ENCODE data around the gene ALPL. TPM values are rescaled to one million over a fixed set of nuclear protein-coding genes. Genes with fewer than 3 reads are reported as not detected.
A peak's percentile ranks its signal among the peaks of the same experiment; 100 is the strongest.

The ALPL gene
- total RNA-seq, 3 donors from 2014 or later, result 2.9 to 98.0 (median 17.4) TPM

GRCh38 chr1:21537511-21537931, 28.3 kb downstream of the ALPL start:
- no peaks in the 10 kb centered on the region for H3K27me3 ChIP-seq
- peaks cover 18 to 32% of the 10 kb centered on the region in 2 donors for H3K4me1 ChIP-seq
- TF ChIP-seq POLR2AphosphoS5 (IDR thresholded peaks at IDR 0.05), result no peak
- no peak for TF ChIP-seq POLR2A (IDR thresholded peaks at IDR 0.05)
- TF ChIP-seq, protein P1, sequence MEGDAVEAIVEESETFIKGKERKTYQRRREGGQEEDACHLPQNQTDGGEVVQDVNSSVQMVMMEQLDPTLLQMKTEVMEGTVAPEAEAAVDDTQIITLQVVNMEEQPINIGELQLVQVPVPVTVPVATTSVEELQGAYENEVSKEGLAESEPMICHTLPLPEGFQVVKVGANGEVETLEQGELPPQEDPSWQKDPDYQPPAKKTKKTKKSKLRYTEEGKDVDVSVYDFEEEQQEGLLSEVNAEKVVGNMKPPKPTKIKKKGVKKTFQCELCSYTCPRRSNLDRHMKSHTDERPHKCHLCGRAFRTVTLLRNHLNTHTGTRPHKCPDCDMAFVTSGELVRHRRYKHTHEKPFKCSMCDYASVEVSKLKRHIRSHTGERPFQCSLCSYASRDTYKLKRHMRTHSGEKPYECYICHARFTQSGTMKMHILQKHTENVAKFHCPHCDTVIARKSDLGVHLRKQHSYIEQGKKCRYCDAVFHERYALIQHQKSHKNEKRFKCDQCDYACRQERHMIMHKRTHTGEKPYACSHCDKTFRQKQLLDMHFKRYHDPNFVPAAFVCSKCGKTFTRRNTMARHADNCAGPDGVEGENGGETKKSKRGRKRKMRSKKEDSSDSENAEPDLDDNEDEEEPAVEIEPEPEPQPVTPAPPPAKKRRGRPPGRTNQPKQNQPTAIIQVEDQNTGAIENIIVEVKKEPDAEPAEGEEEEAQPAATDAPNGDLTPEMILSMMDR (IDR thresholded peaks at IDR 0.05), result no peak
- H3K27ac ChIP-seq, result peak overlapping the region; percentile 67 to 82
- no peaks in the 10 kb centered on the region for H3K9me3 ChIP-seq
- no peak for DNase-seq (ENCODE audit: low spot score in 2 of 2)
- no peaks in the 10 kb centered on the region for H3K36me3 ChIP-seq
- peak overlapping the region in 1 of 3 donors; percentile 26 for H3K4me3 ChIP-seq
- intact Hi-C loops (cut with DNase I; ENCODE audit: low total_unique reads), result no loop called here

DNA sequence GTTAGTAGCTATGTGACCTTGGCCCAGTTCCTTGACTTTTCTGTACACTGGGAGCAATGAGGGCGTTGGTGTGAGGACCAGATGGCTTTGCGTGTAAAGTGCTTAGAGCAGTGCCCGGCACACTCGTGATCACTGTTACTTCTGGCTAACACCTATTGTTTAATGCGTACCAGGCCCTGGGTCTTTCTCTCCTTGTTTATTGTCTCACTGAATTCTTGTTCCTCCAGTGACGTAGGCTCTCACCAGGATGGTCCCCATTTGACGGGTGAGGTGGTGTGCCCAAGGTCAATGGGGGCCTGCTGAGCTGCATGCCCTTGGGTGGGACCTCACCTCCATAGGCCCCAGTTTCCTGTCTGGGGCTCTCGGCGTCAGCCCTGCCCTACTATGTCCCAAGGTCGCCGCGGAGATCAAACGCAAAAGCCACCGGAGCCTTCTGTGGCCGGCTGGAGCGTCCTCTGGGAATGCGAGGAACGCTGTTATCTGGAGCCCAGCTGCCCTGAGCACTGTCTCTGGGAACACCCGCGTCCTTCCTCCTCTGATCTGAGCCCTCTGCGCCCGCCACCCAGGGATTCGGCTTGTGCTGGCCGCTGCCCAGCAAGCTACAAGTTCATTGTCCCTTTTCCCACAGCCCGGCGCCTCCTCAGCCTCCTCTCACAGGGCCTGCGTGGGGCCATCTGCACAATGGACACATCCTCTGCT, 28.9 kb downstream of the ALPL start:
- intact Hi-C loops (cut with DNase I; ENCODE audit: low total_unique reads), result no loop called here
- Histone ChIP-seq H3K9me3 (no peaks in the 10 kb centered on the region), H3K27me3 (no peaks in the 10 kb centered on the region), H3K4me1 (peaks cover 18 to 37% of the 10 kb centered on the region in 2 donors), H3K36me3 (no peaks in the 10 kb centered on the region), H3K4me3 (peak overlapping the region in 1 of 3 donors; percentile 15), H3K27ac (peak overlapping the region; percentile 67 to 82)
- TF ChIP-seq POLR2AphosphoS5 (IDR thresholded peaks at IDR 0.05) (peak in 2 of 3 donors; percentile 19 to 37), POLR2A (IDR thresholded peaks at IDR 0.05) (no peak)
- no peak for DNase-seq (ENCODE audit: low spot score in 2 of 2)

DNA sequence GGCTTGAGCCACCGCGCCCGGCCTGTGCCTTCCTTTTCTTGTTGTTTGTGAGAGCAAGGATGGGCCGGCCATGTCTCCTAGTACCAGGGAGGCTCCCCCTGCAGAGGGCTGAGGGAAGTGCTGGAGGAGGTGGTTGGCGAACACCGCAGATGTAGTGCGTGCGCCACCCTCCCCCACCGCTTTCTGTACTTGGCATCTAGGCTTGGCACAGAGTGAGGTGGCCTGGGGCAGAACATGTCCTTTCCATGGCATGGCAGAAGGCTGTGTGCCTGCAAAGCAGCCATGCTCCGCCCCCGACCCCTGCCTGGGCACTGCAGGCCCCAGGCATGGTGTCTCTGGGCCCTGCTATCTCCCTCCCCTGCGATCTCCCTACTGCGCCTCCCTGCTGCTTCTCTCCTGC, 30.7 kb downstream of the ALPL start:
- TF ChIP-seq, protein P1 (IDR thresholded peaks at IDR 0.05), result peak; percentile 57 to 76 (median 76)
- peak; percentile 60 to 83 (median 60) for TF ChIP-seq POLR2AphosphoS5 (IDR thresholded peaks at IDR 0.05)
- TF ChIP-seq POLR2A (IDR thresholded peaks at IDR 0.05), result no peak
- peaks cover 21 to 41% of the 10 kb centered on the region in 2 donors for H3K4me1 ChIP-seq
- intact Hi-C loops (cut with DNase I; ENCODE audit: low total_unique reads), result no loop called here
- H3K9me3 ChIP-seq, result no peaks in the 10 kb centered on the region
- no peaks in the 10 kb centered on the region for H3K27me3 ChIP-seq
- no peak overlapping the region for H3K4me3 ChIP-seq
- peak overlapping the region; percentile 71 to 87 for H3K27ac ChIP-seq
- no peaks in the 10 kb centered on the region for H3K36me3 ChIP-seq
- peak; percentile 95 to 97 for DNase-seq (ENCODE audit: low spot score in 2 of 2)

DNA sequence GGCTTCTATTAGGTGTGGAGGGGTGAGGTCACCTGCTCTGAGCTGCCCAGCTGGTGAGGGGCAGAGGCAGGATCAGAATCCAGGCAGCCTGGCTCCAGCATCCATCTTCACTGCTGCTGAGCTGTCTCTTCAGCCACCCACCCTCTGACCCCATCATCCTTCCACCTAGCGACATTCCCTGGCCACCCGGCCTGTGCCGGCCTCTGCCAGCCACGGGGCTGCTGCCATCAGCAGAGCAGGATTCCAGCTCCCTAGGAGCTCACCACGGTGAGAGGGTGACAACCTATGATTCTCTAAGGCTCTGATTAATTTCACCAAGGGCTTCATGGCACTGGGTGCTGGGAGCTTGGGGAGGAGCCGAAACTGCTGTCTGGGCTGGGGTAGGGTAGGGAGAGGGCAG, 32.1 kb downstream of the ALPL start:
- Histone ChIP-seq H3K27ac (peak overlapping the region; percentile 71 to 87), H3K9me3 (no peaks in the 10 kb centered on the region), H3K4me3 (no peak overlapping the region), H3K4me1 (peaks cover 21 to 38% of the 10 kb centered on the region in 2 donors), H3K36me3 (no peaks in the 10 kb centered on the region), H3K27me3 (no peaks in the 10 kb centered on the region)
- intact Hi-C loops (cut with DNase I; ENCODE audit: low total_unique reads), result no loop called here
- DNase-seq (ENCODE audit: low spot score in 2 of 2), result no peak
- TF ChIP-seq POLR2A (IDR thresholded peaks at IDR 0.05), result no peak
- TF ChIP-seq POLR2AphosphoS5 (IDR thresholded peaks at IDR 0.05), result no peak
- TF ChIP-seq, protein P1 (IDR thresholded peaks at IDR 0.05), result no peak

- peak in 1 of 2 donors; percentile 76 for DNase-seq (ENCODE audit: low spot score in 2 of 2)
These were observed 32.6 kb downstream of the ALPL start for GRCh38 chr1:21541835-21542234.

DNA sequence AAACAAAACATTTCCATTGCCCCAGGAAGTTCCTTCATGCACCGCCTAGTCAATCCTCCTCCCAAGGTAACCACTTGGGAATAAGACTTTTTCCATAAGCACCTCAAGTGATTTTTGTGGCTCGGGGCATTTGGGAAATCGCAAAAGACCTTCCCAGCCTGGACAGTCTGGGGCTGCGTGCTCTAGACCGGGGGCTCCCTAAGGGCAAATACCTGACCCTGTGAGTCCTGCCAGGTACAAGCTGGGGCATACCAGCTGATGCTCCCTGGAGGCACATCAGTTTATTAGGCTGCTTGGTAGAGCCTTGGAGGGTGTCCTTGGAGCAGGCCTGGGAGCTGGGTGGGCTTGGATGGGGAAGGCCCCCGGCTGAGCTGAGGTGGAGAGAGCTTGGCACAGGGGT, 34.4 kb downstream of the ALPL start:
- TF ChIP-seq, protein P1 (IDR thresholded peaks at IDR 0.05), result no peak
- TF ChIP-seq POLR2AphosphoS5 (IDR thresholded peaks at IDR 0.05), result peak in 1 of 3 donors; percentile 24
- intact Hi-C loops (cut with DNase I; ENCODE audit: low total_unique reads), result no loop called here

More at GRCh38 chr1:21541835-21542234, 32.6 kb downstream of the ALPL start:
- Histone ChIP-seq H3K4me1 (peaks cover 21 to 38% of the 10 kb centered on the region in 2 donors), H3K27ac (peak overlapping the region; percentile 71 to 87), H3K4me3 (peak overlapping the region in 1 of 3 donors; percentile 15), H3K27me3 (no peaks in the 10 kb centered on the region), H3K9me3 (no peaks in the 10 kb centered on the region), H3K36me3 (no peaks in the 10 kb centered on the region)
- TF ChIP-seq POLR2AphosphoS5 (IDR thresholded peaks at IDR 0.05), result peak in 1 of 3 donors; percentile 27
- TF ChIP-seq POLR2A (IDR thresholded peaks at IDR 0.05), result no peak
- intact Hi-C loops (cut with DNase I; ENCODE audit: low total_unique reads), result no loop called here

More for the DNA sequence above, 34.4 kb downstream of the ALPL start:
- Histone ChIP-seq H3K27me3 (no peaks in the 10 kb centered on the region), H3K4me1 (peaks cover 21 to 38% of the 10 kb centered on the region in 2 donors), H3K27ac (peak overlapping the region; percentile 71 to 87), H3K36me3 (no peaks in the 10 kb centered on the region), H3K9me3 (no peaks in the 10 kb centered on the region), H3K4me3 (no peak overlapping the region)
- no peak for DNase-seq (ENCODE audit: low spot score in 2 of 2)

Data from breast epithelium (tissue), 4 donors.